ENCODE results near the gene WFIKKN1. TPM values are rescaled to one million over a fixed set of nuclear protein-coding genes. Genes with fewer than 3 reads are reported as not detected.

WFIKKN1 gene
- total RNA-seq, 2 experiments from 2014 or later: 0.47 to 0.60 TPM

- Mint-ChIP-seq H3K9me3 (no peaks in the 10 kb centered on the region), H3K4me1 (no peaks in the 10 kb centered on the region), H3K27ac (no peak overlapping the region), H3K4me3 (no peak overlapping the region), H3K27me3 (no peaks in the 10 kb centered on the region), H3K36me3 (no peaks in the 10 kb centered on the region)
- DNase-seq (no peak), ATAC-seq (ENCODE audit: low read depth) (no peak)
- POLR2A ChIA-PET: interaction anchor here (1.5 kb wide), 1 partner anchor 26 kb away, joined by 3 read pairs; no protein-coding TSS in a partner anchor
Measured at GRCh38 chr16:652454-653305, 21.9 kb downstream of the WFIKKN1 start.

GRCh38 chr16:654034-654433 lies 23.2 kb downstream of the WFIKKN1 start:
- Mint-ChIP-seq H3K27ac (no peak overlapping the region), H3K27me3 (no peaks in the 10 kb centered on the region), H3K4me3 (no peak overlapping the region), H3K36me3 (no peaks in the 10 kb centered on the region), H3K9me3 (no peaks in the 10 kb centered on the region), H3K4me1 (no peaks in the 10 kb centered on the region)
- ATAC-seq (ENCODE audit: low read depth) (no peak), DNase-seq (no peak)
- POLR2A ChIA-PET: interaction anchor here (1.5 kb wide), 1 partner anchor 25 kb away, joined by 3 read pairs; no protein-coding TSS in a partner anchor

- Mint-ChIP-seq H3K4me1 (peaks cover 2% of the 10 kb centered on the region), H3K4me3 (no peak overlapping the region), H3K27me3 (no peaks in the 10 kb centered on the region), H3K9me3 (no peaks in the 10 kb centered on the region), H3K27ac (no peak overlapping the region), H3K36me3 (no peaks in the 10 kb centered on the region)
- ATAC-seq (ENCODE audit: low read depth): no peak
- no peak for DNase-seq
- POLR2A ChIA-PET: no interaction called here
Measured at GRCh38 chr16:657487-657886, 26.7 kb downstream of the WFIKKN1 start.

- POLR2A ChIA-PET: interaction anchor here (1.0 to 1.2 kb wide), 2 partner anchors 8 to 126 kb away, joined by 3 read pairs; no protein-coding TSS in a partner anchor
- no peak for ATAC-seq (ENCODE audit: low read depth)
Measured at GRCh38 chr16:658679-659571, 28.1 kb downstream of the WFIKKN1 start.

GRCh38 chr16:659618-660017 lies 28.8 kb downstream of the WFIKKN1 start:
- Mint-ChIP-seq H3K27me3 (no peaks in the 10 kb centered on the region), H3K9me3 (no peaks in the 10 kb centered on the region), H3K4me3 (no peak overlapping the region), H3K27ac (no peak overlapping the region), H3K36me3 (peaks cover 2% of the 10 kb centered on the region), H3K4me1 (peaks cover 2% of the 10 kb centered on the region)
- ATAC-seq (ENCODE audit: low read depth) (no peak), DNase-seq (no peak)
- POLR2A ChIA-PET: interaction anchor here (1.0 to 1.2 kb wide), 2 partner anchors 9 to 125 kb away, joined by 3 read pairs; no protein-coding TSS in a partner anchor

More at GRCh38 chr16:658679-659571, 28.1 kb downstream of the WFIKKN1 start:
- no peaks in the 10 kb centered on the region for H3K9me3 Mint-ChIP-seq
- peak overlapping the region; percentile 42 for H3K27ac Mint-ChIP-seq
- H3K36me3 Mint-ChIP-seq: peaks cover 2% of the 10 kb centered on the region
- no peak for DNase-seq
- no peaks in the 10 kb centered on the region for H3K27me3 Mint-ChIP-seq
- H3K4me1 Mint-ChIP-seq: peaks cover 2% of the 10 kb centered on the region
- H3K4me3 Mint-ChIP-seq: no peak overlapping the region

- ATAC-seq (ENCODE audit: low read depth) (no peak), DNase-seq (no peak)
- Mint-ChIP-seq H3K27ac (no peak overlapping the region), H3K4me1 (peaks cover 2% of the 10 kb centered on the region), H3K9me3 (no peaks in the 10 kb centered on the region), H3K27me3 (no peaks in the 10 kb centered on the region), H3K36me3 (peaks cover 2% of the 10 kb centered on the region), H3K4me3 (no peak overlapping the region)
- POLR2A ChIA-PET: interaction anchor here (1.0 to 1.2 kb wide), 2 partner anchors 9 to 125 kb away, joined by 3 read pairs; no protein-coding TSS in a partner anchor
Measured at GRCh38 chr16:660132-660458, 29.3 kb downstream of the WFIKKN1 start.

GRCh38 chr16:660459-661183 lies 29.8 kb downstream of the WFIKKN1 start:
- Mint-ChIP-seq H3K4me1 (peaks cover 2% of the 10 kb centered on the region), H3K27ac (no peak overlapping the region), H3K27me3 (no peaks in the 10 kb centered on the region), H3K36me3 (peaks cover 2% of the 10 kb centered on the region), H3K9me3 (no peaks in the 10 kb centered on the region), H3K4me3 (no peak overlapping the region)
- ATAC-seq (ENCODE audit: low read depth) (peak; percentile 43), DNase-seq (peak; percentile 75)
- POLR2A ChIA-PET: interaction anchor here (1.0 to 1.2 kb wide), 2 partner anchors 10 to 124 kb away, joined by 3 read pairs; no protein-coding TSS in a partner anchor

- POLR2A ChIA-PET: interaction anchor here (1.2 kb wide), 1 partner anchor 12 kb away, joined by 3 read pairs; the partner anchor contains the start of gene WDR90
- Mint-ChIP-seq H3K9me3 (no peaks in the 10 kb centered on the region), H3K36me3 (peaks cover 2% of the 10 kb centered on the region), H3K27me3 (no peaks in the 10 kb centered on the region), H3K4me1 (peaks cover 2% of the 10 kb centered on the region), H3K4me3 (no peak overlapping the region), H3K27ac (no peak overlapping the region)
- ATAC-seq (ENCODE audit: low read depth) (no peak), DNase-seq (no peak)
Measured at GRCh38 chr16:661184-661821, 30.5 kb downstream of the WFIKKN1 start.

GRCh38 chr16:662095-662494 lies 31.3 kb downstream of the WFIKKN1 start:
- POLR2A ChIA-PET: interaction anchor here (0.7 to 1.2 kb wide), 2 partner anchors 11 to 13 kb away, joined by 3 read pairs; partner anchors contain the start of gene WDR90

GRCh38 chr16:662597-662996 lies 31.8 kb downstream of the WFIKKN1 start:
- Mint-ChIP-seq H3K27me3 (no peaks in the 10 kb centered on the region), H3K4me3 (no peak overlapping the region), H3K27ac (no peak overlapping the region), H3K4me1 (peaks cover 2% of the 10 kb centered on the region), H3K36me3 (peaks cover 2% of the 10 kb centered on the region), H3K9me3 (no peaks in the 10 kb centered on the region)
- POLR2A ChIA-PET: interaction anchor here (0.7 to 1.2 kb wide), 2 partner anchors 12 to 13 kb away, joined by 3 read pairs; partner anchors contain the start of gene WDR90
- ATAC-seq (ENCODE audit: low read depth): no peak
- DNase-seq: no peak

More at GRCh38 chr16:662095-662494, 31.3 kb downstream of the WFIKKN1 start:
- H3K9me3 Mint-ChIP-seq: no peaks in the 10 kb centered on the region
- peaks cover 2% of the 10 kb centered on the region for H3K4me1 Mint-ChIP-seq
- H3K27me3 Mint-ChIP-seq: no peaks in the 10 kb centered on the region
- no peak overlapping the region for H3K27ac Mint-ChIP-seq
- no peak for DNase-seq
- no peak for ATAC-seq (ENCODE audit: low read depth)
- no peak overlapping the region for H3K4me3 Mint-ChIP-seq
- peaks cover 2% of the 10 kb centered on the region for H3K36me3 Mint-ChIP-seq

- Mint-ChIP-seq H3K36me3 (peaks cover 2% of the 10 kb centered on the region), H3K4me3 (no peak overlapping the region), H3K27me3 (no peaks in the 10 kb centered on the region), H3K4me1 (peaks cover 4% of the 10 kb centered on the region), H3K27ac (no peak overlapping the region), H3K9me3 (no peaks in the 10 kb centered on the region)
- DNase-seq (no peak), ATAC-seq (ENCODE audit: low read depth) (no peak)
- POLR2A ChIA-PET: interaction anchor here (1.7 to 2.5 kb wide), 2 partner anchors 23 to 31 kb away, joined by 4 to 9 read pairs; partner anchors contain the start of genes METTL26 and WDR24
Measured at GRCh38 chr16:666572-666971, 35.8 kb downstream of the WFIKKN1 start.

- peak; percentile 1 for ATAC-seq (ENCODE audit: low read depth)
- Mint-ChIP-seq H3K4me1 (peaks cover 4% of the 10 kb centered on the region), H3K27me3 (no peaks in the 10 kb centered on the region), H3K36me3 (peaks cover 2% of the 10 kb centered on the region), H3K27ac (peak overlapping the region; percentile 84), H3K9me3 (no peaks in the 10 kb centered on the region), H3K4me3 (peak overlapping the region; percentile 78)
- no peak for DNase-seq
- POLR2A ChIA-PET: interaction anchor here (0.5 to 2.5 kb wide), 8 partner anchors 12 to 433 kb away, joined by 3 to 18 read pairs (median 4); partner anchors contain the start of genes CIAO3, METTL26, STUB1 and WDR24
Measured at GRCh38 chr16:667113-667779, 36.5 kb downstream of the WFIKKN1 start.
